Nephron (organoid): ENCODE data around the gene TULP1.

Experiments used
- H3K27ac Mint-ChIP-seq, 3 experiments: 2 replicates each; pipeline ENCODE4 v1.8.0; 2020; ENCODE audit warnings: mixed read lengths in 3 of 3, mild to moderate bottlenecking in 2 of 3, moderate library complexity in 1 of 3
- H3K27me3 Mint-ChIP-seq: 2 replicates; pipeline ENCODE4 v1.8.0; 2021; ENCODE audit warnings: low read depth, mild to moderate bottlenecking, moderate library complexity, mixed read lengths
- H3K36me3 Mint-ChIP-seq: 2 replicates; pipeline ENCODE4 v1.8.0; 2020; ENCODE audit warnings: low read depth, mixed read lengths
- H3K4me1 Mint-ChIP-seq: 2 replicates; pipeline ENCODE4 v1.8.0; 2020; ENCODE audit warnings: mixed read lengths
- H3K4me3 Mint-ChIP-seq, 3 experiments: 2 replicates each; pipeline ENCODE4 v1.8.0; 2020; ENCODE audit warnings: mild to moderate bottlenecking in 3 of 3, mixed read lengths in 3 of 3, moderate library complexity in 2 of 3
- H3K9me3 Mint-ChIP-seq: 2 replicates; pipeline ENCODE4 v1.8.0; 2020; ENCODE audit warnings: mixed read lengths
- TF ChIP-seq, protein P1 (sequence below), 3 experiments: fragments of 200-600 bp; sonication (generic); IDR thresholded peaks; one replicate each; pipeline ENCODE4 v1.5.0; 2021; ENCODE audit warnings: antibody characterized with exemption in 3 of 3; ENCODE audit not compliant: unreplicated experiment in 3 of 3

TULP1 gene

GRCh38 chr6:35553315-35553714 is 40.6 kb upstream of the TULP1 start:
- no peak overlapping the region for H3K27ac Mint-ChIP-seq
- peaks cover 11% of the 10 kb centered on the region for H3K9me3 Mint-ChIP-seq
- TF ChIP-seq, protein P1, sequence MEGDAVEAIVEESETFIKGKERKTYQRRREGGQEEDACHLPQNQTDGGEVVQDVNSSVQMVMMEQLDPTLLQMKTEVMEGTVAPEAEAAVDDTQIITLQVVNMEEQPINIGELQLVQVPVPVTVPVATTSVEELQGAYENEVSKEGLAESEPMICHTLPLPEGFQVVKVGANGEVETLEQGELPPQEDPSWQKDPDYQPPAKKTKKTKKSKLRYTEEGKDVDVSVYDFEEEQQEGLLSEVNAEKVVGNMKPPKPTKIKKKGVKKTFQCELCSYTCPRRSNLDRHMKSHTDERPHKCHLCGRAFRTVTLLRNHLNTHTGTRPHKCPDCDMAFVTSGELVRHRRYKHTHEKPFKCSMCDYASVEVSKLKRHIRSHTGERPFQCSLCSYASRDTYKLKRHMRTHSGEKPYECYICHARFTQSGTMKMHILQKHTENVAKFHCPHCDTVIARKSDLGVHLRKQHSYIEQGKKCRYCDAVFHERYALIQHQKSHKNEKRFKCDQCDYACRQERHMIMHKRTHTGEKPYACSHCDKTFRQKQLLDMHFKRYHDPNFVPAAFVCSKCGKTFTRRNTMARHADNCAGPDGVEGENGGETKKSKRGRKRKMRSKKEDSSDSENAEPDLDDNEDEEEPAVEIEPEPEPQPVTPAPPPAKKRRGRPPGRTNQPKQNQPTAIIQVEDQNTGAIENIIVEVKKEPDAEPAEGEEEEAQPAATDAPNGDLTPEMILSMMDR (IDR thresholded peaks at IDR 0.05; ENCODE audit: unreplicated experiment in 3 of 3): no peak
- peaks cover 7% of the 10 kb centered on the region for H3K36me3 Mint-ChIP-seq
- no peaks in the 10 kb centered on the region for H3K4me1 Mint-ChIP-seq
- no peak overlapping the region for H3K4me3 Mint-ChIP-seq
- H3K27me3 Mint-ChIP-seq: peaks cover 6% of the 10 kb centered on the region

- H3K4me1 Mint-ChIP-seq: no peaks in the 10 kb centered on the region
- TF ChIP-seq, protein P1 (IDR thresholded peaks at IDR 0.05; ENCODE audit: unreplicated experiment in 3 of 3): peak; percentile 39 to 53 (median 44)
- H3K4me3 Mint-ChIP-seq: no peak overlapping the region
Observed at GRCh38 chr6:35552285-35552917, 39.7 kb upstream of the TULP1 start.

DNA sequence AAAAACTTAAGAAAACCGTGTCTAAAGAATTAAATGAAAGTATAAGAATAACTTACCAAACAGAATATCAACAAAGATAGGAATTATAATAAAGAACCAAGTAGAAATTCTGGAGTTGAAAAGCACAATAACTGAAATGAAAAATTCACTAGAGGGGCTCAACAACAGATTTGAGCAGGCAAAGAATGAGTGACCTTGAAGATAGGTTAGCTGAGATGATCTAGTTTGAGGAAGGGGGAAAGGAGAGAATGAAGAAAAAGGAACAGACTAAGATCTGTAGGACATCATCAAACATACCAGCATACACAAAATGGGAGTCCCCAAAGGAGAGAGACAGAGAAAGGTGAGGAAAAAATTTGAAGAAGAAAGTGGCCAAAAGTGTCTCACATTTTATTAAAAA is 37.7 kb upstream of the TULP1 start:
- Mint-ChIP-seq H3K27ac (no peak overlapping the region), H3K4me1 (no peaks in the 10 kb centered on the region), H3K27me3 (peaks cover 6% of the 10 kb centered on the region), H3K9me3 (peaks cover 11% of the 10 kb centered on the region), H3K4me3 (no peak overlapping the region), H3K36me3 (peaks cover 7% of the 10 kb centered on the region)
- TF ChIP-seq, protein P1 (IDR thresholded peaks at IDR 0.05; ENCODE audit: unreplicated experiment in 3 of 3): no peak

More at GRCh38 chr6:35552285-35552917, 39.7 kb upstream of the TULP1 start:
- Mint-ChIP-seq H3K9me3 (peaks cover 11% of the 10 kb centered on the region), H3K36me3 (peaks cover 7% of the 10 kb centered on the region), H3K27ac (no peak overlapping the region), H3K27me3 (peaks cover 6% of the 10 kb centered on the region)

DNA sequence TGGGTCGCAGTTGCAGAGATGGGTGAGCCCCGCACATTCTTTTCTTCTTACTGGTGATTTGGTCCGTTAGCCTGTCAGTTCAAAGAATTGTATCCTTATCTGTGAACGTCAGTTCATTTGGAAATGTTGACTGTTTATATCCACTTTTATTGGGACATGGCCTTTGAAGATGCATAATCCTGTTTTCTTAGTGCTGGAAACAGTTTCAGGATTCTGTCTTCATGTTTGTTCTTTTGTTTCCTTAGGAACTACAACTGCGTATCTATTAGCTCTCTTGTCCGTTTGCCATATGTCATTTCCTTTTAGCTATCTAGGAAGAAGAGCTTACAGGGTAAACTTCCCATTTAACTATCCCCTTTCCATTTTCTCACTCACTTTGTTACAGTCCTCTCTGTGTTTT is 35.0 kb upstream of the TULP1 start:
- Mint-ChIP-seq H3K27ac (peak overlapping the region in 1 of 3 experiments; percentile 35), H3K4me1 (no peaks in the 10 kb centered on the region), H3K27me3 (peaks cover 6% of the 10 kb centered on the region), H3K4me3 (no peak overlapping the region), H3K9me3 (peaks cover 9% of the 10 kb centered on the region), H3K36me3 (peaks cover 7% of the 10 kb centered on the region)
- TF ChIP-seq, protein P1 (IDR thresholded peaks at IDR 0.05; ENCODE audit: unreplicated experiment in 3 of 3): no peak

DNA sequence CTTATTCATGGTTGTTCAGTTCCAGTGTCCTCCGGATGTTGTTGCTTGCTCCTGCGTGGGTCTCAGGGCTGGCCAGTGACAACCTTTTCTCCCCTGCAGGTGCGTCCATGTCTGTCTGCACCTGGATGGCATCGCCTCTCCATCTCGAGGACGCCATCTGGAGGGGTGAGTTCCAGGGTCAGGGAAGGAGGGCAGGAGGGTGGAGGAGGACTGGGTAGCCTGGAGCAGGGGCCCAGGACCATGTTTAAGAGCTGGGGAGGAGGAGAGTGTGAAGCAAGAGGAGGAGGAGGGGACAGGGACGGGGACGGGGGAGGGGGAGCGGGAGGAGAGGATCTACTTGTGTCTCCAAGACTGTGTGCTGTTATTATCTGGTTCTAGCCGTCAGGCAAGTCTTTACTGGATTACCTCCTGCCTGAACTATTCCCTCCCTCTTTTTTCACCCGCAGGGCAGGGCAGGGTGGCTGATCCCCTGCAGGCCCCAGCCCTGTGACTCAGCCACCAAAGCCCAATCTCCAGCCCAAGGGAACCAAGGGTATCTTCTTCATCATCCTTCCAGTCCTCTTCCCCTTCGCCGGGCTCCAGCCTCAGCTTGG is 32.2 kb upstream of the TULP1 start:
- no peak overlapping the region for H3K27ac Mint-ChIP-seq
- H3K27me3 Mint-ChIP-seq: peaks cover 2% of the 10 kb centered on the region
- H3K9me3 Mint-ChIP-seq: peaks cover 8% of the 10 kb centered on the region
- TF ChIP-seq, protein P1 (IDR thresholded peaks at IDR 0.05; ENCODE audit: unreplicated experiment in 3 of 3): no peak
- H3K4me3 Mint-ChIP-seq: no peak overlapping the region
- H3K4me1 Mint-ChIP-seq: no peaks in the 10 kb centered on the region
- H3K36me3 Mint-ChIP-seq: peaks cover 2% of the 10 kb centered on the region
